Left lung (tissue), 10 donors: ENCODE data around the gene AADACL4. TPM values are rescaled to one million over a fixed set of nuclear protein-coding genes. Genes with fewer than 3 reads are reported as not detected.
"Not testable (repeated sequence)": the region's sequence is repeated elsewhere in the genome, so short reads cannot be mapped to it uniquely, and the experiment has no call there.

Source experiments
- ATAC-seq: fragments of 200-7000 bp; cut with Tn5 transposase; one replicate; pipeline ENCODE4 v1.9.1; 2020; ENCODE audit warnings: moderate library complexity
- DNase-seq, 4 donors: peaks; one replicate each; pipeline ENCODE4 v3.0.0-alpha.2; 2013 to 2020
- H3K27ac ChIP-seq, 2 donors: fragments of 200-600 bp; sonication (generic) in 1 of 2; one replicate each; pipeline versions ENCODE4 v1.5.0 to v1.8.0; 2020 to 2021
- H3K27me3 ChIP-seq, 2 donors: fragments of 200-600 bp; sonication (generic) in 1 of 2; one replicate each; pipeline versions ENCODE4 v1.5.0 to v1.8.0; 2020 to 2021
- H3K36me3 ChIP-seq, 2 donors: fragments of 200-600 bp; sonication (generic) in 1 of 2; one replicate each; pipeline versions ENCODE4 v1.5.0 to v1.8.0; 2020 to 2021
- H3K4me1 ChIP-seq, 2 donors: fragments of 200-600 bp; one replicate each; pipeline ENCODE4 v1.8.0; 2021
- H3K4me3 ChIP-seq, 2 donors: fragments of 200-600 bp; sonication (generic) in 1 of 2; one replicate each; pipeline versions ENCODE4 v1.5.0 to v1.8.0; 2020 to 2021; ENCODE audit warnings: mild to moderate bottlenecking in 1 of 2
- H3K9me3 ChIP-seq, 2 donors: fragments of 200-600 bp; sonication (generic) in 1 of 2; one replicate each; pipeline versions ENCODE4 v1.5.0 to v1.8.0; 2020 to 2021
- CTCF ChIP-seq, 2 donors: fragments of 200-600 bp; sonication (generic) in 1 of 2; IDR thresholded peaks; one replicate each; pipeline versions ENCODE4 v1.5.0 to v1.8.0; 2021; ENCODE audit warnings: antibody characterized with exemption in 2 of 2
- intact Hi-C, 2 donors: fragments of 100-400 bp; cut with DNase I; formaldehyde crosslinking; loops; one replicate each; pipeline versions ENCODE4 v1.11.2 to v1.14.2; 2022
- polyA plus RNA-seq, 6 donors: library from polyadenylated mRNA; unstranded; fragments of 120-200 nt; gene quantifications; one replicate each; pipeline ENCODE4 v1.2.1, GENCODE V29; 2013; ENCODE audit not compliant: insufficient read length in 6 of 6
- total RNA-seq, 2 donors: library from RNA; stranded (reverse); fragmentation: NEBNext Ultra II Directional; extraction: Animal tissue kit (Norgen Biotek cat#: 25700); gene quantifications; one replicate each; pipeline ENCODE4 v1.2.1, GENCODE V29; 2021
- donor health status: DM: no; HTN: yes; CAD: no.
- donor health status: DM: no; HTN: no; CAD: no.

AADACL4 gene
- total and polyA plus RNA-seq, 8 donors = 0.10 to 0.11 TPM; not detected in 6

GRCh38 chr1:12644829-12645228 lies 944 bp downstream of the AADACL4 start:
- ATAC-seq = no peak
- H3K9me3 ChIP-seq = peaks cover 4 to 19% of the 10 kb centered on the region in 2 donors

GRCh38 chr1:12645401-12645800 lies 1.5 kb downstream of the AADACL4 start:
- H3K27me3 ChIP-seq, H3K36me3 ChIP-seq, ATAC-seq, intact Hi-C loops, H3K27ac ChIP-seq, H3K4me3 ChIP-seq, DNase-seq, H3K4me1 ChIP-seq: not testable (repeated sequence)
- peaks cover 2 to 14% of the 10 kb centered on the region in 2 donors for H3K9me3 ChIP-seq

More at GRCh38 chr1:12644829-12645228, 944 bp downstream of the AADACL4 start:
- TF ChIP-seq CTCF (IDR thresholded peaks at IDR 0.05) = no peak
- no peaks in the 10 kb centered on the region for H3K27me3 ChIP-seq
- intact Hi-C loops = no loop called here
- no peak for DNase-seq
- H3K4me3 ChIP-seq = no peak overlapping the region
- H3K27ac ChIP-seq = no peak overlapping the region
- no peaks in the 10 kb centered on the region for H3K36me3 ChIP-seq
- no peaks in the 10 kb centered on the region for H3K4me1 ChIP-seq

GRCh38 chr1:12648741-12649140 lies 4.9 kb downstream of the AADACL4 start:
- Histone ChIP-seq H3K4me3 (no peak overlapping the region), H3K4me1 (peaks cover 0 to 4% of the 10 kb centered on the region in 2 donors), H3K36me3 (no peaks in the 10 kb centered on the region), H3K27ac (no peak overlapping the region), H3K27me3 (no peaks in the 10 kb centered on the region), H3K9me3 (no peaks in the 10 kb centered on the region)
- no peak for ATAC-seq
- DNase-seq = no peak
- no peak for TF ChIP-seq CTCF (IDR thresholded peaks at IDR 0.05)
- intact Hi-C loops = no loop called here

- DNase-seq (peak in 2 of 4 donors; percentile 28 to 30), ATAC-seq (peak; percentile 69)
- Histone ChIP-seq H3K4me1 (peaks cover 0 to 4% of the 10 kb centered on the region in 2 donors), H3K36me3 (no peaks in the 10 kb centered on the region), H3K27ac (no peak overlapping the region), H3K9me3 (no peaks in the 10 kb centered on the region), H3K4me3 (no peak overlapping the region), H3K27me3 (no peaks in the 10 kb centered on the region)
- intact Hi-C loops = no loop called here
- TF ChIP-seq CTCF (IDR thresholded peaks at IDR 0.05) = no peak
Observed at GRCh38 chr1:12649971-12650421, 6.1 kb downstream of the AADACL4 start.

- intact Hi-C loops = no loop called here
- peaks cover 4 to 5% of the 10 kb centered on the region in 2 donors for H3K4me1 ChIP-seq
- H3K27ac ChIP-seq = no peak overlapping the region
- no peaks in the 10 kb centered on the region for H3K9me3 ChIP-seq
- TF ChIP-seq CTCF (IDR thresholded peaks at IDR 0.05) = no peak
- no peak for DNase-seq
- H3K27me3 ChIP-seq = no peaks in the 10 kb centered on the region
- no peak for ATAC-seq
- no peak overlapping the region for H3K4me3 ChIP-seq
- no peaks in the 10 kb centered on the region for H3K36me3 ChIP-seq
Observed at GRCh38 chr1:12654004-12654567, 10.2 kb downstream of the AADACL4 start.

- H3K27ac ChIP-seq = no peak overlapping the region
- no peaks in the 10 kb centered on the region for H3K9me3 ChIP-seq
- no peaks in the 10 kb centered on the region for H3K27me3 ChIP-seq
- H3K36me3 ChIP-seq = no peaks in the 10 kb centered on the region
- intact Hi-C loops = loop anchor here in 1 of 2 donors (5.0 kb wide), 1 partner anchor 342 kb away; no protein-coding TSS in a partner anchor
- TF ChIP-seq CTCF (IDR thresholded peaks at IDR 0.05) = no peak
- no peak overlapping the region for H3K4me3 ChIP-seq
- DNase-seq (no peak), ATAC-seq (no peak)
- H3K4me1 ChIP-seq = peaks cover 4 to 5% of the 10 kb centered on the region in 2 donors
Observed at GRCh38 chr1:12654657-12655056, 10.8 kb downstream of the AADACL4 start.
